B cell (primary cell): Measurements from ENCODE around the gene RMND1. TPM values are rescaled to one million over a fixed set of nuclear protein-coding genes. Genes with fewer than 3 reads are reported as not detected.

ENCODE experiments used
- ATAC-seq: fragments of 200-7000 bp; cut with Tn5 transposase; one replicate; pipeline ENCODE4 v1.10.0; 2021; ENCODE audit warnings: low read depth, mild to moderate bottlenecking, moderate number of reproducible peaks, moderate library complexity
- CTCF ChIA-PET: fragments of 350-600 bp; sonication (Branson Sonifier 250); formaldehyde crosslinking; loops from one replicate; lab custom pipeline; 2021; ENCODE audit warnings: antibody characterized with exemption, inconsistent platforms; lab: Charles Lee
- POLR2A ChIA-PET: fragments of 350-600 bp; sonication (Branson Sonifier 250); formaldehyde crosslinking; loops from one replicate; lab custom pipeline; 2021; ENCODE audit warnings: antibody characterized with exemption; lab: Charles Lee
- DNase-seq: peaks from one replicate; pipeline ENCODE4 v3.0.0; 2013
- H2AFZ ChIP-seq: 2 replicates; pipeline ENCODE4 v1.6.1; 2012; ENCODE audit warnings: mild to moderate bottlenecking, low read depth, low read length; ENCODE audit not compliant: insufficient read depth, poor library complexity, severe bottlenecking
- H3K27ac ChIP-seq, 2 donors: 1 replicate in 1 of 2; 2 replicates in 1 of 2; pipeline ENCODE4 v1.5.1; 2012 to 2013; ENCODE audit warnings: low read length in 2 of 2, mild to moderate bottlenecking in 2 of 2, moderate library complexity in 1 of 2
- H3K27me3 ChIP-seq, 4 experiments: fragments of 200-600 bp in 1 of 4; sonication (generic) in 1 of 4; replicated peaks in 1 of 4; 1 replicate in 2 of 4; 2 replicates in 2 of 4; pipeline versions ENCODE4 v1.6.1 to v1.7.0; 2013 to 2016; ENCODE audit warnings: low read length in 3 of 4, mild to moderate bottlenecking in 2 of 4, mixed read lengths in 1 of 4, moderate library complexity in 1 of 4; ENCODE audit not compliant: insufficient read depth in 4 of 4, control insufficient read depth in 3 of 4; ENCODE audit errors: control extremely low read depth in 1 of 4
- H3K36me3 ChIP-seq, 2 experiments: replicated peaks in 1 of 2; 1 replicate in 1 of 2; 2 replicates in 1 of 2; pipeline versions ENCODE4 v1.6.1 to v1.7.1; 2013; ENCODE audit warnings: low read length in 1 of 2; ENCODE audit not compliant: insufficient read depth in 2 of 2, control insufficient read depth in 1 of 2; ENCODE audit errors: control extremely low read depth in 1 of 2, extremely low read depth in 1 of 2
- H3K4me1 ChIP-seq, 2 donors: fragments of 200-600 bp in 1 of 2; sonication (generic) in 1 of 2; 1 replicate in 1 of 2; 2 replicates in 1 of 2; pipeline versions ENCODE4 v1.5.1 to v1.6.1; 2013 to 2017; ENCODE audit warnings: low read length in 2 of 2; ENCODE audit not compliant: control insufficient read depth in 2 of 2, insufficient read depth in 2 of 2
- H3K4me2 ChIP-seq: replicated peaks from 2 replicates; pipeline ENCODE3; 2012; ENCODE audit warnings: mild to moderate bottlenecking, low read depth, low read length; ENCODE audit not compliant: poor library complexity, severe bottlenecking
- H3K4me3 ChIP-seq, 5 experiments: fragments of 200-600 bp in 1 of 5; sonication (generic) in 1 of 5; 1 replicate in 3 of 5; 2 replicates in 2 of 5; pipeline versions ENCODE4 v1.5.1 to v1.7.0; 2011 to 2016; ENCODE audit warnings: low read length in 4 of 5, mild to moderate bottlenecking in 4 of 5, low read depth in 2 of 5, control low read depth in 1 of 5, moderate library complexity in 1 of 5; ENCODE audit not compliant: insufficient read depth in 1 of 5; ENCODE audit errors: control extremely low read depth in 1 of 5, extremely low read depth in 1 of 5
- H3K79me2 ChIP-seq: fragments of 200-600 bp; sonication (generic); one replicate; pipeline ENCODE4 v1.6.0; 2016; ENCODE audit warnings: low read length; ENCODE audit not compliant: control insufficient read depth, insufficient read depth
- H3K9ac ChIP-seq: fragments of 200-600 bp; sonication (generic); 2 replicates; pipeline ENCODE4 v1.6.1; 2017; ENCODE audit warnings: mild to moderate bottlenecking, low read length, moderate library complexity
- H3K9me3 ChIP-seq, 3 donors: one replicate each; pipeline versions ENCODE4 v1.6.1 to v1.7.1; 2013; ENCODE audit warnings: low read length in 2 of 3; ENCODE audit not compliant: control insufficient read depth in 2 of 3, insufficient read depth in 1 of 3; ENCODE audit errors: control extremely low read depth in 1 of 3
- H4K20me1 ChIP-seq: 2 replicates; pipeline ENCODE4 v1.6.0; 2012; ENCODE audit warnings: mild to moderate bottlenecking, low read length; ENCODE audit not compliant: insufficient read depth, control insufficient read depth, poor library complexity, severe bottlenecking
- H3K27ac Mint-ChIP-seq: one replicate; pipeline ENCODE4 v1.8.0; 2021; ENCODE audit warnings: mixed read lengths
- H3K27me3 Mint-ChIP-seq: one replicate; pipeline ENCODE4 v1.8.0; 2021; ENCODE audit warnings: mixed read lengths
- H3K4me1 Mint-ChIP-seq: one replicate; pipeline ENCODE4 v1.8.0; 2021; ENCODE audit warnings: mixed read lengths
- H3K4me3 Mint-ChIP-seq: one replicate; pipeline ENCODE4 v1.8.0; 2021; ENCODE audit warnings: mixed read lengths
- H3K9me3 Mint-ChIP-seq: one replicate; pipeline ENCODE4 v1.8.0; 2022; ENCODE audit warnings: mixed read lengths; ENCODE audit not compliant: insufficient read depth
- CTCF ChIP-seq: fragments of 200-600 bp; IDR thresholded peaks from one replicate; pipeline ENCODE4 v1.8.0; 2022; ENCODE audit warnings: antibody characterized with exemption, mild to moderate bottlenecking
- EZH2 ChIP-seq: IDR thresholded peaks from 2 replicates; pipeline ENCODE4 v1.6.1; 2012; ENCODE audit warnings: borderline replicate concordance, low read depth, mild to moderate bottlenecking, moderate library complexity, low read length; ENCODE audit not compliant: insufficient read depth, poor library complexity, severe bottlenecking
- WGBS: methylation state at CpG from one replicate; pipeline ENCODE4 v1.1.5; 2013; ENCODE audit warnings: missing lambda C conversion rate; ENCODE audit not compliant: insufficient coverage; 5-methylcytosine and 5-hydroxymethylcytosine counted together
- intact Hi-C: fragments of 100-400 bp; cut with micrococcal nuclease; formaldehyde crosslinking; loops from one replicate; pipeline ENCODE4 v1.10.0; 2022
- polyA plus RNA-seq: library from polyadenylated mRNA; depleted of rRNA; stranded (reverse); fragments of >200 nt; gene quantifications from 2 replicates; pipeline ENCODE4 v1.2.3, GENCODE V29; 2012
- total RNA-seq, 2 donors: library from RNA; stranded (reverse); fragments of 120-200 nt in 1 of 2; gene quantifications; 1 replicate in 1 of 2; 2 replicates in 1 of 2; pipeline versions ENCODE4 v1.2.3 to v1.2.4, GENCODE V29; 2013 to 2022

Gene RMND1
- total and polyA plus RNA-seq, 2 donors (not counting 1 experiment from before 2014, with no cell fraction given): 4.3 to 15.7 TPM

DNA sequence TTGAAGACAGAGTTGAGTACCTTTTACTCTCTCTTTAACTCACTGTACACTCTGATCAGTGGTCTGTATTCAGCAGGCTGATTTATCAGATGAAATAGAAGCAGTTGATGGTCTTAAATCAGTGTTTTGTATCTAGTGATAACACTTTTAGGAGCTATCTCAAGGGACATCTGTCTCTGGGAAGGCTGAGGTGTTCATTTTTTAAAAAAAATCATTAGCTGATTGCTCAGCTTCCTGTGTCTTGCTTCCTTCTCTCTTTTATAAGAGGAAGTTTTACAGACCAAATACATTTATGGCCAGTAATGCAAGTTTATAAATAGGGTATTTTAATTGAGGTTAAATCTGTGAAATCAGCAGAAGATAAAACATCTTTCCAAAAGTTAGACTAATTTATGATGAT lies 29.9 kb upstream of the RMND1 start:
- Mint-ChIP-seq H3K27me3 (no peaks in the 10 kb centered on the region), H3K27ac (peak overlapping the region; percentile 26), H3K4me1 (peaks cover 18% of the 10 kb centered on the region), H3K9me3 (no peaks in the 10 kb centered on the region), H3K4me3 (peak overlapping the region; percentile 31)
- peak overlapping the region; percentile 1 for H3K9ac ChIP-seq
- H3K9me3 ChIP-seq: peaks cover 0 to 4% (median 0%) of the 10 kb centered on the region in 3 donors
- H3K4me2 ChIP-seq: peak overlapping the region; percentile 64
- H3K36me3 ChIP-seq: no peaks in the 10 kb centered on the region
- no peaks in the 10 kb centered on the region for H3K27me3 ChIP-seq
- peaks cover 13 to 15% of the 10 kb centered on the region in 2 donors for H3K4me1 ChIP-seq
- no peak overlapping the region for H3K4me3 ChIP-seq
- ATAC-seq (no peak), DNase-seq (peak; percentile 26)
- ChIA-PET POLR2A (no interaction called here), CTCF (interaction anchor here (0.7 kb wide), 1 partner anchor 8 kb away, joined by 4 read pairs; no protein-coding TSS in a partner anchor)
- H2AFZ ChIP-seq: peak overlapping the region; percentile 41
- peak overlapping the region in 1 of 2 donors; percentile 55 for H3K27ac ChIP-seq
- no peaks in the 10 kb centered on the region for H4K20me1 ChIP-seq
- TF ChIP-seq EZH2 (no peak), CTCF (no peak)
- intact Hi-C loops: no loop called here
- H3K79me2 ChIP-seq: no peaks in the 10 kb centered on the region

DNA sequence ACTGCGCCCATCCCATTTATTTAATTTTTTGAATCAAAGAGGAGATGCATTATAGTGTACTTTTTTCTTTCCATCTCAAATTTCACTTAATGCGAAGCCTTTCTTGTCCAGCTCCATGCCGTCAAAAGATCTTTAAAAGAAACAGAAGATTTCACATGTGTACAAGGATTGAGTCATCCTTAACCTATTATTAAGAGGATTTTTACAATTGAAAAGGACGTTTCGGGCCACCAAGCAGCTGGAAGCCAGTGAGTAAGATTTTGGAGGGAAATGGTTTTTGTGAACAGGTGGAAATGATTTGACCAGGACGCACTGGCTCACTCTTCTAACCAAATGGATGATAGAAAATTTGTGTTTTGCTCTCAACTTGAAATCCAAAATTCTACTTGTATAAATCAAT lies 26.7 kb upstream of the RMND1 start:
- intact Hi-C loops: loop anchor here (5.0 kb wide), 1 partner anchor 36 kb away; no protein-coding TSS in a partner anchor
- TF ChIP-seq CTCF: no peak
- TF ChIP-seq EZH2: no peak
- Histone ChIP-seq H3K27ac (no peak overlapping the region), H2AFZ (no peak overlapping the region), H3K79me2 (no peaks in the 10 kb centered on the region), H4K20me1 (no peaks in the 10 kb centered on the region), H3K4me1 (peaks cover 13 to 21% of the 10 kb centered on the region in 2 donors), H3K36me3 (no peaks in the 10 kb centered on the region), H3K27me3 (no peaks in the 10 kb centered on the region), H3K9me3 (peaks cover 0 to 4% (median 0%) of the 10 kb centered on the region in 3 donors), H3K4me2 (no peak overlapping the region), H3K9ac (no peak overlapping the region), H3K4me3 (no peak overlapping the region)
- no peak for ATAC-seq
- WGBS: no CpG with 5 or more reads among the region's 6 CpGs
- no peak overlapping the region for H3K4me3 Mint-ChIP-seq
- H3K9me3 Mint-ChIP-seq: no peaks in the 10 kb centered on the region
- ChIA-PET CTCF (interaction anchor here (1.4 kb wide), 1 partner anchor 38 kb away, joined by 4 read pairs; no protein-coding TSS in a partner anchor), POLR2A (no interaction called here)
- no peaks in the 10 kb centered on the region for H3K27me3 Mint-ChIP-seq
- H3K4me1 Mint-ChIP-seq: peaks cover 29% of the 10 kb centered on the region
- no peak for DNase-seq
- no peak overlapping the region for H3K27ac Mint-ChIP-seq
